GM23338 (cell line): Measurements from ENCODE around the gene GNG7. TPM values are rescaled to one million over a fixed set of nuclear protein-coding genes. Genes with fewer than 3 reads are reported as not detected.

Experiments
- ATAC-seq: fragments of 200-7000 bp; cut with Tn5 transposase; 3 replicates; pipeline ENCODE4 v1.9.1; 2020
- DNase-seq: peaks from one replicate; pipeline ENCODE4 v3.0.0-alpha.2; 2015; ENCODE audit warnings: low spot score
- H2AFZ ChIP-seq: fragments of 200-600 bp; sonication (generic); 2 replicates; pipeline ENCODE4 v1.8.0; 2016; ENCODE audit warnings: antibody characterized with exemption, mild to moderate bottlenecking, moderate library complexity
- H3F3A ChIP-seq: fragments of 200-600 bp; sonication (generic); replicated peaks from 2 replicates; pipeline ENCODE4 v1.8.0; 2017; ENCODE audit warnings: antibody characterized with exemption, mixed run types, low read depth
- H3K27ac ChIP-seq: fragments of 200-600 bp; sonication (generic); 2 replicates; pipeline ENCODE4 v1.6.1; 2016; ENCODE audit warnings: low read depth
- H3K27me3 ChIP-seq: fragments of 200-600 bp; sonication (generic); 2 replicates; pipeline ENCODE4 v1.8.0; 2016; ENCODE audit warnings: mild to moderate bottlenecking, mixed run types, moderate library complexity; ENCODE audit not compliant: insufficient read depth
- H3K36me3 ChIP-seq: fragments of 200-600 bp; sonication (generic); 2 replicates; pipeline ENCODE4 v1.8.0; 2016; ENCODE audit warnings: mild to moderate bottlenecking; ENCODE audit not compliant: insufficient read depth
- H3K4me1 ChIP-seq: fragments of 200-600 bp; sonication (generic); 2 replicates; pipeline ENCODE4 v1.8.0; 2016; ENCODE audit warnings: mild to moderate bottlenecking, moderate library complexity; ENCODE audit not compliant: insufficient read depth
- H3K4me2 ChIP-seq: fragments of 200-600 bp; sonication (generic); 2 replicates; pipeline ENCODE4 v1.7.1; 2017; ENCODE audit warnings: mixed run types
- H3K4me3 ChIP-seq: fragments of 200-600 bp; sonication (generic); 2 replicates; pipeline ENCODE4 v1.6.1; 2016; ENCODE audit warnings: mixed run types
- H3K79me2 ChIP-seq: fragments of 200-600 bp; sonication (generic); replicated peaks from 2 replicates; pipeline ENCODE4 v1.8.0; 2017; ENCODE audit warnings: mild to moderate bottlenecking; ENCODE audit not compliant: insufficient read depth
- H3K9me2 ChIP-seq: fragments of 200-600 bp; sonication (generic); 2 replicates; pipeline ENCODE4 v1.8.0; 2017; ENCODE audit not compliant: insufficient read depth
- H4K20me1 ChIP-seq: fragments of 200-600 bp; sonication (generic); replicated peaks from 2 replicates; pipeline ENCODE4 v1.8.0; 2017; ENCODE audit warnings: mild to moderate bottlenecking; ENCODE audit not compliant: insufficient read depth
- H3K27ac Mint-ChIP-seq: 2 replicates; pipeline ENCODE4 v1.8.0; 2020; ENCODE audit warnings: inconsistent platforms, mild to moderate bottlenecking, moderate library complexity, mixed read lengths
- H3K27me3 Mint-ChIP-seq: 3 replicates; pipeline ENCODE4 v1.8.0; 2022; ENCODE audit warnings: low read depth, mild to moderate bottlenecking, moderate library complexity, mixed read lengths, inconsistent platforms; ENCODE audit not compliant: insufficient read depth, poor library complexity
- H3K36me3 Mint-ChIP-seq: 3 replicates; pipeline ENCODE4 v1.8.0; 2021; ENCODE audit warnings: low read depth, mild to moderate bottlenecking, inconsistent platforms, moderate library complexity, mixed read lengths
- H3K4me1 Mint-ChIP-seq: 3 replicates; pipeline ENCODE4 v1.8.0; 2020; ENCODE audit warnings: mild to moderate bottlenecking, inconsistent platforms, mixed read lengths
- H3K4me3 Mint-ChIP-seq: 3 replicates; pipeline ENCODE4 v1.8.0; 2021; ENCODE audit warnings: moderate library complexity, mild to moderate bottlenecking, inconsistent platforms, mixed read lengths
- H3K9me3 Mint-ChIP-seq: 3 replicates; pipeline ENCODE4 v1.8.0; 2020; ENCODE audit warnings: moderate library complexity, mild to moderate bottlenecking, inconsistent platforms, mixed read lengths
- CREB1 ChIP-seq: fragments of 250-450 bp; sonication (Bioruptor Pico); IDR thresholded peaks from 2 replicates; pipeline ENCODE4 v1.5.0; 2020; ENCODE audit warnings: low read depth, mild to moderate bottlenecking, moderate library complexity
- CTCF ChIP-seq, 2 experiments: fragments of 200-600 bp in 1 of 2; sonication (generic) in 1 of 2; conservative IDR thresholded peaks; 2 replicates each; pipeline versions ENCODE4 v1.5.1 to v1.6.1; 2016 to 2017; ENCODE audit warnings: antibody characterized with exemption in 2 of 2, low read depth in 2 of 2, mild to moderate bottlenecking in 2 of 2, moderate library complexity in 1 of 2
- ETS1 ChIP-seq: IDR thresholded peaks from 2 replicates; pipeline ENCODE4 v1.6.1; 2016; ENCODE audit warnings: antibody characterized with exemption
- EZH2 ChIP-seq: fragments of 200-600 bp; sonication (generic); IDR thresholded peaks from one replicate; pipeline ENCODE4 v1.8.0; 2017; ENCODE audit warnings: antibody characterized with exemption, mild to moderate bottlenecking, low read depth; ENCODE audit not compliant: unreplicated experiment
- EZH2phosphoT487 ChIP-seq: fragments of 200-600 bp; sonication (generic); IDR thresholded peaks from one replicate; pipeline ENCODE4 v1.8.1; 2018; ENCODE audit warnings: antibody characterized with exemption; ENCODE audit not compliant: unreplicated experiment
- JUNB ChIP-seq: IDR thresholded peaks from one replicate; pipeline ENCODE4 v1.6.1; 2016; ENCODE audit warnings: antibody characterized with exemption; ENCODE audit not compliant: unreplicated experiment
- NANOG ChIP-seq: IDR thresholded peaks from 2 replicates; pipeline ENCODE4 v1.6.1; 2016; ENCODE audit warnings: antibody characterized with exemption, borderline replicate concordance
- POLR2AphosphoS5 ChIP-seq: IDR thresholded peaks from 2 replicates; pipeline ENCODE4 v1.6.1; 2016; ENCODE audit warnings: antibody characterized with exemption, low read depth
- REST ChIP-seq: IDR thresholded peaks from one replicate; pipeline ENCODE4 v1.6.1; 2018; ENCODE audit warnings: antibody characterized with exemption; ENCODE audit not compliant: unreplicated experiment
- STAT1 ChIP-seq: IDR thresholded peaks from one replicate; pipeline ENCODE4 v1.6.1; 2016; ENCODE audit warnings: antibody characterized with exemption; ENCODE audit not compliant: unreplicated experiment
- ZNF114 ChIP-seq: fragments of 250-450 bp; sonication (Bioruptor Pico); IDR thresholded peaks from 2 replicates; pipeline ENCODE4 v1.5.0; 2020; ENCODE audit warnings: mild to moderate bottlenecking, moderate library complexity
- ZNF331 ChIP-seq: fragments of 250-450 bp; sonication (Bioruptor Pico); IDR thresholded peaks from 2 replicates; pipeline ENCODE4 v1.5.0; 2020; ENCODE audit warnings: low read depth, mild to moderate bottlenecking, moderate library complexity
- ZNF462 ChIP-seq: fragments of 250-450 bp; sonication (Bioruptor Pico); IDR thresholded peaks from 2 replicates; pipeline ENCODE4 v1.5.0; 2020; ENCODE audit warnings: mild to moderate bottlenecking, moderate library complexity
- polyA plus RNA-seq: library from polyadenylated mRNA; unstranded; fragments of >200 nt; fragmentation: Nextera tagmentation; extraction: Ambion mirVana; gene quantifications from 2 replicates; pipeline ENCODE4 v1.2.1, GENCODE V29; 2016
- total RNA-seq: library from RNA; depleted of rRNA; stranded (reverse); fragments of >200 nt; shearing (Covaris generic); gene quantifications from 2 replicates; pipeline ENCODE4 v1.2.3, GENCODE V29; 2014

The GNG7 gene
- total and polyA plus RNA-seq, 2 experiments from 2014 or later: 5.1 to 5.4 TPM

GRCh38 chr19:2494084-2494446 lies 208.4 kb downstream of the GNG7 start:
- Mint-ChIP-seq H3K4me1 (peaks cover 16% of the 10 kb centered on the region; the same call in 2 of the 3 replicates), H3K4me3 (peak overlapping the region; percentile 66), H3K9me3 (no peaks in the 10 kb centered on the region), H3K27ac (no peak overlapping the region), H3K27me3 (peaks cover 43% of the 10 kb centered on the region), H3K36me3 (no peaks in the 10 kb centered on the region)
- Histone ChIP-seq H3K36me3 (no peaks in the 10 kb centered on the region), H3K4me3 (peak overlapping the region; percentile 60), H3K9me2 (no peaks in the 10 kb centered on the region), H3K4me1 (peaks cover 9% of the 10 kb centered on the region; the same call in 1 of the 2 replicates), H4K20me1 (no peaks in the 10 kb centered on the region), H2AFZ (no peak overlapping the region; the same call in 1 of the 2 replicates), H3F3A (0 out of 2 replicates have a peak, but pooled peaks cover 2% of the 10 kb centered on the region), H3K27me3 (peaks cover 40% of the 10 kb centered on the region), H3K27ac (no peak overlapping the region), H3K79me2 (no peaks in the 10 kb centered on the region), H3K4me2 (no peak overlapping the region)
- ATAC-seq: no peak
- DNase-seq: no peak
- no peak for TF ChIP-seq ZNF462
- TF ChIP-seq ETS1: no peak
- no peak for TF ChIP-seq REST
- TF ChIP-seq NANOG: no peak
- TF ChIP-seq POLR2AphosphoS5: no peak
- no peak for TF ChIP-seq CREB1
- TF ChIP-seq ZNF331: no peak
- no peak for TF ChIP-seq EZH2
- TF ChIP-seq JUNB: no peak
- TF ChIP-seq CTCF (conservative IDR thresholded peaks at IDR 0.05; ENCODE audit: low read depth in 2 of 2): no peak
- TF ChIP-seq STAT1: no peak
- no peak for TF ChIP-seq EZH2phosphoT487
- TF ChIP-seq ZNF114 (CRISPR knock-in tag): no peak
